Esophagus (tissue), 2 donors: ENCODE data around the gene KRT27. TPM values are rescaled to one million over a fixed set of nuclear protein-coding genes. Genes with fewer than 3 reads are reported as not detected.

Source experiments
- H3K27ac ChIP-seq, 2 donors: one replicate each; pipeline ENCODE4 v1.5.1; 2013; ENCODE audit warnings: low read depth in 2 of 2, mild to moderate bottlenecking in 2 of 2, inconsistent platforms in 1 of 2, low read length in 1 of 2, moderate library complexity in 1 of 2
- H3K27me3 ChIP-seq, 2 donors: one replicate each; pipeline ENCODE4 v1.6.1; 2013; ENCODE audit warnings: low read length in 2 of 2, control low read depth in 1 of 2, mild to moderate bottlenecking in 1 of 2; ENCODE audit not compliant: insufficient read depth in 2 of 2, control insufficient read depth in 1 of 2
- H3K36me3 ChIP-seq, 2 donors: one replicate each; pipeline ENCODE4 v1.6.1; 2013; ENCODE audit warnings: low read length in 1 of 2; ENCODE audit not compliant: control insufficient read depth in 2 of 2, insufficient read depth in 2 of 2
- H3K4me1 ChIP-seq, 2 donors: one replicate each; pipeline ENCODE4 v1.6.1; 2013; ENCODE audit warnings: low read length in 1 of 2; ENCODE audit not compliant: control insufficient read depth in 2 of 2, insufficient read depth in 2 of 2
- H3K4me3 ChIP-seq, 2 donors: one replicate each; pipeline ENCODE4 v1.5.1; 2013; ENCODE audit warnings: low read length in 2 of 2, mild to moderate bottlenecking in 2 of 2, low read depth in 1 of 2, moderate library complexity in 1 of 2
- H3K9me3 ChIP-seq, 2 donors: one replicate each; pipeline ENCODE4 v1.6.1; 2013; ENCODE audit warnings: mild to moderate bottlenecking in 2 of 2, low read depth in 1 of 2, low read length in 1 of 2, moderate library complexity in 1 of 2; ENCODE audit not compliant: control insufficient read depth in 2 of 2, insufficient read depth in 1 of 2
- WGBS, 2 donors: extraction: QIAGEN DNeasy Blood & Tissue Kit; methylation state at CpG; one replicate each; pipeline ENCODE4 v1.1.7; 2013; 5-methylcytosine and 5-hydroxymethylcytosine counted together
- polyA plus RNA-seq, 2 donors: library from polyadenylated mRNA; stranded (reverse); fragments of 200-250 nt; gene quantifications; one replicate each; pipeline ENCODE4 v1.2.3, GENCODE V29; 2013
- donor health status: healthy with polysubstance abuse.
- donor health status: Bipolar disorder and iron deficiency.

The KRT27 gene
- polyA plus RNA-seq, 2 donors = 0.05 TPM; not detected in 1

DNA sequence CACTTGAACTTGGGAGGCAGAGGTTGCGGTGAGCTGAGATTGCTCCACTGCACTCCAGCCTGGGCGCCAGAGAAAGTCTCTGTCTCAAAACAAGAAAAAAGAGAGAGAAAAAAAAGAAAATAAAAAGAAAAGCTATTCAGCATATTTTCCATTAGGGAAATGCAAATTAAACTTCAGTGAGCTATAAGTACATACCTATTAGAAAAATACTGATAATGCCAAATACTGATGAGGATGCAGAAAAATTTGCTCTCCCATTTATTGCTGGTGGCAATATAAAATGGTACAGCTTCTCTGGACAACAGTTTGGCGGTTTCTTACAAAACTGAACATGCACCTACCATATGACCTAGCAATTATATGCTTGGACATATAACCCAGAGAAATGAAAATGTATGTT lies 30.3 kb upstream of the KRT27 start:
- H3K36me3 ChIP-seq = no peaks in the 10 kb centered on the region
- no peaks in the 10 kb centered on the region for H3K9me3 ChIP-seq
- H3K4me1 ChIP-seq = no peaks in the 10 kb centered on the region
- 77 to 82% methylated on average over 3 of the region's 3 CpGs for WGBS, 2 donors
- no peaks in the 10 kb centered on the region for H3K27me3 ChIP-seq
- H3K27ac ChIP-seq = no peak overlapping the region
- no peak overlapping the region for H3K4me3 ChIP-seq

DNA sequence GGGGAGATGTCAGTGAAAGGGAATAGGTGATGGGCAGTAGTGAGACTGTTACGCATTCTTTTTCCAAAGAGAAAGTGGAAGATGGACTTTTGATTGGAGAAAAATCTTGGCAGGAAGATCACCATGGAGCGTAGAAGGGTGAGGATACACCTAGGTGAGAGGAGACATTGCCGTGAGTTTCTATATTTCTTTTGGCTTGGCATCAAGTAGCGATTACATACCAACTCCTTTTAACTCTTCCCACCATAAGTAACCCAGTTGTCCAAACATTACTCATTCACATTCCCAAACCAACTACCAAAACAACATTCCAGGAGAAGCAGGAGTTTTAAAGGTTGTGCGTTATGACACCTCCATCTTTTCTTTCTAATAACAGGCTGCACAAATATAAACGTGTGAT lies 28.1 kb upstream of the KRT27 start:
- Histone ChIP-seq H3K9me3 (no peaks in the 10 kb centered on the region), H3K4me3 (no peak overlapping the region), H3K36me3 (no peaks in the 10 kb centered on the region), H3K27ac (no peak overlapping the region), H3K27me3 (peaks cover 4% of the 10 kb centered on the region in 2 donors), H3K4me1 (no peaks in the 10 kb centered on the region)
- 53 to 55% methylated on average over 6 of the region's 6 CpGs for WGBS, 2 donors

DNA sequence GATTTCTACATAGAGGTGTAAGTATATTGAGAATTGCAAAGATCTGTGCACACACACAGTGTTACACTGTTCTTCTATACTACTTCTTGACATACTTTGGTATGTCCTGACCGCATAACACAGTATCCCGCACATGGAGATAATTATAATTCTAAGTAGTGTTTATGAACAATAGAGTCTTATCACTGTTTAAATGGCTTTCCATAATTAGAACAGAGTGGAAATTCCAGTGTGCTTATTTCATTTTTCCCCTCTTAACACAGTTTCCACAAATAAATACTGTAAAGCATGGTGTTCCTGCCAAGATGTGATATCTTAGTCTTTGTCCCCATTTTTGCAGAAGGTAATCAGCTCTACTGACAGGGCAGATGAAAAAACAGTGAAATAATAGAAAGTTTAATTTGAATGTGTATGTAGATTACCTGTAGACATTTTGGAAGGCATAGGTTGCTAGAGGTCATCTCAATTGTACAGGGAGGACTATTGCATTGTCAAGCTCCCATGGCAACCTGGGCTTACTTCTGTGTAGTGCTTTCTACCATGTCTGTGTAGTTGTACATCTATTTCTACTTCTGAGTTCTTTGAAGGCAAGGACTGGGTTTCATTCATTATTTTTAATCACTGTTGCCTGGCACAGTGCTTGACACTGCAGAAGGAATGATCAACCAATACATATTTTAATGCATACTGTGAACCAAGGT lies 27.5 kb upstream of the KRT27 start:
- H3K4me3 ChIP-seq = no peak overlapping the region
- WGBS, 2 donors = 80 to 84% methylated on average over 2 of the region's 2 CpGs
- no peaks in the 10 kb centered on the region for H3K36me3 ChIP-seq
- no peaks in the 10 kb centered on the region for H3K4me1 ChIP-seq
- no peaks in the 10 kb centered on the region for H3K9me3 ChIP-seq
- H3K27me3 ChIP-seq = peaks cover 4 to 8% of the 10 kb centered on the region in 2 donors
- H3K27ac ChIP-seq = no peak overlapping the region

DNA sequence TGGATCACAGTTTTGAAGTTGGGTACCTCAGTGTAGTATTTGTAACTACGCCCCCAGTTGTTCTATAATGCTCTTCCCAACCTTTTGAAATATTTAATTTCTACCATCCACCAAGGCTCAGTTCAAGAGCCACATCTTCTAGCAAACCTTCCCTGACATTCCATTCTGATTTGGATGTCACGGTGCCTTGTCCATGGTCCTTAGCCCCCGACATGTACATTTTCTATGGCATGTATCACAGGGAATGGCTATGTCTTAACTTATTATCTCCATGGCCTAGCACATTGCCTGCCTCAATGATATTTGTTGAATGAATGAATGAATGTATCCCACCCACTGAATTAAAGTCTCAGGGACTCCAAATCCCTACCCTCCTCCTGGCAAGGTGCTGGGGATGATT lies 23.8 kb upstream of the KRT27 start:
- 73 to 84% methylated on average over 3 of the region's 3 CpGs for WGBS, 2 donors
- Histone ChIP-seq H3K27me3 (peaks cover 4 to 8% of the 10 kb centered on the region in 2 donors), H3K27ac (no peak overlapping the region), H3K9me3 (no peaks in the 10 kb centered on the region), H3K4me3 (no peak overlapping the region), H3K36me3 (no peaks in the 10 kb centered on the region), H3K4me1 (no peaks in the 10 kb centered on the region)

DNA sequence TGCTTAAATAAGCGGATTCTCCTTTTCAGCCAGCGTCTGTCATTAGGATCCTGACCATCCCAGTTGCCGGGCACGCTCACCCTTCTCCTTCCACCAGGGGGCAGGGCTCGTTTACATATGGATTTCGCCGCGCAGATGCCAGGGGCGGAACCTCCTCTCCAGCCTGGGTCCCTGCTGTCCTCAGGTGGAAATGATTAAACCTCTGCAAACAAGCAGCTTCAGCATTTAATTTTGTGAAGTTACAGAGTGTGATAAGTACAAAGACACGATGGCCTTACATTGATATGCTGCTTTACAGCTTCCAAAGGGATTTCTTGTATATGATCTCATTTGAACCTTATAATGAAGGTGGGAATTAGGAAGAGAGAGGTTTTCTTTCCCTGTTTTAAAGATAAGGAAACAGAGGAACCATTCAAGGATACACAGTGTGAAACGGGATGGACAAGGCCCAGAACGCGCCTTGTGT lies 21.3 kb upstream of the KRT27 start:
- no peak overlapping the region for H3K4me3 ChIP-seq
- H3K9me3 ChIP-seq = no peaks in the 10 kb centered on the region
- no peaks in the 10 kb centered on the region for H3K36me3 ChIP-seq
- 10 to 12% methylated on average over 13 of the region's 13 CpGs for WGBS, 2 donors
- H3K27me3 ChIP-seq = peaks cover 4 to 8% of the 10 kb centered on the region in 2 donors
- no peak overlapping the region for H3K27ac ChIP-seq
- no peaks in the 10 kb centered on the region for H3K4me1 ChIP-seq

DNA sequence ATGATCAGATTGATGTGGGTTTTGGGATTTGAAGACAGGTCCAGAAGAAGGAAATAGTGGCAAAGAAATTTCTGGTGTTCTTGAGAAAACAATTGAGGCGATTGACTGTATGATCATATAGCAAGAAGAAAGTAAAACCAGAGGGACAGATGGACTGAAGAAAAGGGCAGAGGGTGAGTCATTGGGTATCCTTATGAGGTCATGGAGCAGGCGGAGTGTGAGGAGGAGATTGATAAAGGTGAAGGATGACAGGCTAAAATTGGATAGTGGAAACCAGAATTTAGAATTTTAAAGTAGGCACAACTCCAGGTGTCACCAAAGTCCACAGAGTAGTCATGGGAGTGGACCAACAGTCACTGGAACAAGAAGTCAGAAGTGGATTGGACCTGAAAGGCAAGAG lies 18.8 kb upstream of the KRT27 start:
- no peak overlapping the region for H3K27ac ChIP-seq
- no peaks in the 10 kb centered on the region for H3K36me3 ChIP-seq
- no peaks in the 10 kb centered on the region for H3K9me3 ChIP-seq
- peaks cover 0 to 1% of the 10 kb centered on the region in 2 donors for H3K4me1 ChIP-seq
- H3K27me3 ChIP-seq = peaks cover under 1 to 5% of the 10 kb centered on the region in 2 donors
- H3K4me3 ChIP-seq = no peak overlapping the region
- 70 to 78% methylated on average over 2 of the region's 2 CpGs for WGBS, 2 donors

DNA sequence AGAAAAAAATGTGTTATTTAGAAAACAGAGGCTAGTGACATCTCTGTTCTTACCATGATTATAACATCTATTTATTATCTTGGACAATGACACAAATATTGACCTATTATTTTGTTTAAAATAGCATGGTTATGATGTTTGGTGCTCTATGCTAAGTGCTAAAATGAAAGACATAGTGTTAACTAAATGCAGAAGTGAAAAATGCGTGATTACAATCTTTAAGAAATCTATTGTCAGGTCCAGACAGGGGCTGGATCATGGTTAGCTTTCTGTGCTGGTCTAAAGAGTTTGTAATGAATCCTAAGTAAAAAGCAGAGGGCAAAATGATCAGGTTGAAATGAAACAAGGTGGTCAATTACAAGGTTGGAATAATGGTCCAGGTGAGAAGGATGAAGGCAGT lies 18.0 kb upstream of the KRT27 start:
- peaks cover 0 to 5% of the 10 kb centered on the region in 2 donors for H3K27me3 ChIP-seq
- peaks cover 0 to 4% of the 10 kb centered on the region in 2 donors for H3K4me1 ChIP-seq
- WGBS, 2 donors = 63 to 82% methylated on average over 1 of the region's 1 CpG

DNA sequence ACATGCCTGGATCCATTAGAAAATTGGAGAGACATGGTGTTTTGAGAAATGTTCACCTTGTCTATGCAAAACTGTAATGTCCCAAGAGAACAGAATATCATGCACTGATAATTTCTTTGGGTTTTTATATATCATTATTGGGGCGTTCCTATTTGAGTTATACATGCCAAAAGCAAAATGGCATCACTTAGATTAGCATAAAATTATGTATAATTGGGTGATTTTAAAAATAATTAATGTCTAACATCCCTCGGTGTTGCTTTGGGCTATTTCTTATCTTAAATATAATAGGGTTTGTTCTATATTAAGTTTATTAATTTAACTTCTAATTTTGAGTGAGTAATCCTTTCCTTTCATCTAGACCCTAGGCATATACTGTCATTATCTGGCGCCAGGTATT lies 17.5 kb upstream of the KRT27 start, which contains the start of gene KRT28:
TSS of gene KRT28 (minus strand) at position 101 of the 400 bp plus-strand sequence. CDS start at position 35, 66 bp downstream.
- WGBS, 2 donors = 79 to 90% methylated on average over 3 of the region's 3 CpGs
- Histone ChIP-seq H3K9me3 (no peaks in the 10 kb centered on the region), H3K36me3 (no peaks in the 10 kb centered on the region), H3K4me3 (no peak within 1 kb of the TSS), H3K27ac (no peak within 1 kb of the TSS), H3K27me3 (no peaks in the 10 kb centered on the region), H3K4me1 (peaks cover 0 to 4% of the 10 kb centered on the region in 2 donors)

More for the DNA sequence above, 18.0 kb upstream of the KRT27 start:
- no peak overlapping the region for H3K27ac ChIP-seq
- no peak overlapping the region for H3K4me3 ChIP-seq
- H3K36me3 ChIP-seq = no peaks in the 10 kb centered on the region
- no peaks in the 10 kb centered on the region for H3K9me3 ChIP-seq

DNA sequence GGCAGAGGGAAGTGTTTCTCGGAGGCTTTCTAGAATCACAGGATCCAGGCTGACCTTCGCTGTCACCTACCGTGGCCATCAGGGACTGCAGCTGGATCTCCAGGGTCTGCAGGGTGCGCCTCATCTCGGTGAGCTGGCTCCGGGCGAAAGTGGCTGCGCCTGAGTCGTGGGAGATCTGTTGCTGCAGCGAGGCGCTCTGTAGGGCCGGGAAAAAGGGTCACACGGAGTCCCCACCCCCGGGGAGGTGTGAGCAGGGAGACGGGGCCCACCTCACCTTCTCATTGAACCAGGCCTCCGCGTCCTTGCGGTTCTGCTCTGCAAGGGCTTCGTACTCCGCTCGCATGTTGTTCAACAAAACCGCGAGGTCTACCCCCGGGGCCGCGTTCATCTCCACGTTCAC lies 14.5 kb upstream of the KRT27 start:
- Histone ChIP-seq H3K27ac (no peak overlapping the region), H3K36me3 (no peaks in the 10 kb centered on the region), H3K27me3 (no peaks in the 10 kb centered on the region), H3K4me3 (no peak overlapping the region), H3K9me3 (no peaks in the 10 kb centered on the region), H3K4me1 (peaks cover 0 to 4% of the 10 kb centered on the region in 2 donors)
- WGBS, 2 donors = 81 to 84% methylated on average over 27 of the region's 27 CpGs
